WI38 (cell line): ENCODE results near the gene STAT2.

Experiments
- H3K4me3 ChIP-seq: 2 replicates; pipeline ENCODE4 v1.5.1; 2011; ENCODE audit warnings: low read depth, mild to moderate bottlenecking, control low read depth, low read length
- TF ChIP-seq, protein P1 (sequence below): IDR thresholded peaks from 2 replicates; pipeline ENCODE4 v1.5.1; 2012; ENCODE audit warnings: low read depth, mild to moderate bottlenecking, control low read depth, low read length

The STAT2 gene

DNA sequence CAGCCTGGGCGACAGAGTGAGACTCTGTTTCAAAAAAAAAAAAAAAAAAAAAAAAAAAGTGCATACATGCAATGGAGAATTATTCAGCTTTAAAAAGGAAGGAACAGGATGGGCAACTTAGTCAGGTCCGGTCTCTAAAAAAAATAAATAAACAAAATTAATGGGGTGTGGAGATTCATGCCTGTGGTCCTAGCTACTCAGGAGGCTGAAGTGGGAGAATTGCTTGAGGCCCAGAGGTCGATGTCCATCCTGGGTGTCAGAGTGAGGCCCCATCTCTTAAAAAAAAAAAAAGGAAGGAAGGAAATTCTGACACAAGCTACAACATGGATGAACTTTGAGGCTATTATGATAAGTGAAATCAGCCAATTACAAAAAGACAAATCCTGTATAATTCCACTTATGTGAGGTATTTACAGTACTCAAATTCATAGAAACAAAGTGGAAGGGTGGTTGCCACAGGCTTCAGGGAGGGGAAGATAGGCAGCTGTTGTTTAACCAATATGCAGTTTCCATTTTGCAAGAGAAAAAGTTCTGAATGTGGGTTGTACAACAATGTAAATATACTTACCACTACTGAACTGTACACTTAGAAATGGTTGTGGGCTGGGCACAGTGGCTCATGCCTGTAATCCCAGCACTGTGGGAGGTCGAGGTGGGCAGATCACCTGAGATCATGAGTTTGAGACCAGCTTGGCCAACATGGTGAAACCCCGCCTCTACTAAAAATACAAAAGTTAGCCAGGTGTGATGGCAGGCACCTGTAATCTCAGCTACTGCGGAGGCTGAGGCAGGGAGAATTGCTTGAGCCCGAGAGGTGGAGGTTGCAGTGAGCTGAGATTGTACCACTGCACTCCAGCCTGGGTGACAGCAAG, 15.1 kb upstream of the STAT2 start:
- no peak overlapping the region for H3K4me3 ChIP-seq
- TF ChIP-seq, protein P1, sequence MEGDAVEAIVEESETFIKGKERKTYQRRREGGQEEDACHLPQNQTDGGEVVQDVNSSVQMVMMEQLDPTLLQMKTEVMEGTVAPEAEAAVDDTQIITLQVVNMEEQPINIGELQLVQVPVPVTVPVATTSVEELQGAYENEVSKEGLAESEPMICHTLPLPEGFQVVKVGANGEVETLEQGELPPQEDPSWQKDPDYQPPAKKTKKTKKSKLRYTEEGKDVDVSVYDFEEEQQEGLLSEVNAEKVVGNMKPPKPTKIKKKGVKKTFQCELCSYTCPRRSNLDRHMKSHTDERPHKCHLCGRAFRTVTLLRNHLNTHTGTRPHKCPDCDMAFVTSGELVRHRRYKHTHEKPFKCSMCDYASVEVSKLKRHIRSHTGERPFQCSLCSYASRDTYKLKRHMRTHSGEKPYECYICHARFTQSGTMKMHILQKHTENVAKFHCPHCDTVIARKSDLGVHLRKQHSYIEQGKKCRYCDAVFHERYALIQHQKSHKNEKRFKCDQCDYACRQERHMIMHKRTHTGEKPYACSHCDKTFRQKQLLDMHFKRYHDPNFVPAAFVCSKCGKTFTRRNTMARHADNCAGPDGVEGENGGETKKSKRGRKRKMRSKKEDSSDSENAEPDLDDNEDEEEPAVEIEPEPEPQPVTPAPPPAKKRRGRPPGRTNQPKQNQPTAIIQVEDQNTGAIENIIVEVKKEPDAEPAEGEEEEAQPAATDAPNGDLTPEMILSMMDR: no peak

DNA sequence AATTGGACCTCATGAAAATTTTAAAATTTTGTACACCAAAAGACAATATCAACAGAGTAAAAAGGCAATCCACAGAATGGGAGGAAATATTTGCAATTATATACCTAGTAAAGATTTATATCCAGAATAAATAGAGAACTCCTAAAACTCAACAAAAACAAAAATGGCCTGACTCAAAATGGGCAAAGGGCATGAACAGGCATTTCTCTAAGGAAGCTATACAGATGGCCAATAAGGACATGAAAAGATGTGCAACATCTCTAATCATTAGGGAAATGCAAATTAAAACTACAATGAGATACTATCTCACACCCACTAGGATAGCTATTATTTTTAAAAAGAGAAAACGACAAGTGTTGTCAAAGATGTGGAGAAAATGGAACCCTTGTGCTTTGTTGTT, 13.6 kb upstream of the STAT2 start:
- no peak overlapping the region for H3K4me3 ChIP-seq
- TF ChIP-seq, protein P1: no peak

DNA sequence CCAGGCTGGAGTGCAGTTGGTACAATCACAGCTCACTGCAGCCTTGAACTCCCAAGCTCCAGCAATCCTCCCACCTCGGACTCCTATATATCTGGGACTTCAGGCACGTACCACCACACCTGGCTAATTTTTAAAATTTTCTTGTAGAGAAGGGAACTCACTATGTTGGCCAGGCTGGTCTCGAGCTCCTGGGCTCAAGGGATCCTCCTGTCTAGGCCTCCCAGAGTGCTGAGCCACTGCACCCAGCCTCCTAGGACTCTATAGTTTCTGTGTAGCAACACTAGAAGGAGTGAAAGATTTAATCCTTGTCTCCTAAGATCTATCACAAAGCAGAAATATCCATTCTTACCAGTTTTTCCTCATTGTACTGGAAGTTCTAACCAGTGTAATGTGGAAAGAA, 7.0 kb upstream of the STAT2 start:
- H3K4me3 ChIP-seq: no peak overlapping the region
- TF ChIP-seq, protein P1: no peak

DNA sequence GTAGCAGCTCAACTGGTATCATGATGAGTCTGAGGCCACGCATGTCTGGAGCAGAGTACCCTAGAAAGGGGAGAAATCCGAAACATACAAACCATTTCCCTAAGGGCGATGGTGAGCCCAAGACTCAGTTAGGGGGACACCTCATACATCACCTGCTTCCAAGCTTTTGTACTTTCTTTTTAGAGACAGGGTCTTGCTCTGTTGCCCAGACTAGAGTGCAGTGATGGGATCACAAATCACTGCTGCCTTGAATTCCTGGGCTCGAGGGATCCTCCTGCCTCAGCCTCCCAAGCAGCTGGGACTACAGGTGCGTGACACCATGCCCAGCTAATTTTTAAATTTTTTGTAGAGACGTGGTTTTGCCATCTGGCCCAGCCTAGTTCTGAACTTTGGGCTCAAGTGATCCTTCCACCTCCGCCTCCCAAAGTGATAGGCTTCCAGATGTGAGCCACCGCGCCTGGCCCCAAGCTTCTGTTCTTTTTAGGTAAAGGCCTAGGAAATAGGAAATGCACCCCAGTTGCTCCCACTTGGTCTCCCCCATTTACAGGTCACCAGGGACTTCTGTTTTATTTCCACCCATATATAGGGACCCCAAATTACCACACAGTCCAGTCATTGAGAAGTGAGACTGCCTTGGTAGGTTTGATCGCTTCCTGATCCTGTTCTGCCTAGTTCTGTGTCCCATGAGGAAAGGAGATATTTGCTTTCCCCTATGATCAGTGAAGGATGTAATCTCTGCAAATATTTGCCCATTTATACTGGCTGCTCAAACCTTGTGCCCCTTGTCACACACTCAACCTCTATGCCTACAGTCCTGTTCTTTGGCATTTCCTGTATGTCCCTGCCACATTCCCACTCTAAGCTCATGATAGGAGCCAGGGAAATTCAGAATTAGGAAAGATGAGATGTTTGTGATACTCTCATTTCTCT, 2.5 kb upstream of the STAT2 start, which contains the start of gene APOF:
APOF (minus strand) TSS at position 728 of the 930 bp plus-strand sequence; CDS start at position 616, 112 bp downstream.
- TF ChIP-seq, protein P1: no peak
- H3K4me3 ChIP-seq: no peak within 1 kb of the TSS

DNA sequence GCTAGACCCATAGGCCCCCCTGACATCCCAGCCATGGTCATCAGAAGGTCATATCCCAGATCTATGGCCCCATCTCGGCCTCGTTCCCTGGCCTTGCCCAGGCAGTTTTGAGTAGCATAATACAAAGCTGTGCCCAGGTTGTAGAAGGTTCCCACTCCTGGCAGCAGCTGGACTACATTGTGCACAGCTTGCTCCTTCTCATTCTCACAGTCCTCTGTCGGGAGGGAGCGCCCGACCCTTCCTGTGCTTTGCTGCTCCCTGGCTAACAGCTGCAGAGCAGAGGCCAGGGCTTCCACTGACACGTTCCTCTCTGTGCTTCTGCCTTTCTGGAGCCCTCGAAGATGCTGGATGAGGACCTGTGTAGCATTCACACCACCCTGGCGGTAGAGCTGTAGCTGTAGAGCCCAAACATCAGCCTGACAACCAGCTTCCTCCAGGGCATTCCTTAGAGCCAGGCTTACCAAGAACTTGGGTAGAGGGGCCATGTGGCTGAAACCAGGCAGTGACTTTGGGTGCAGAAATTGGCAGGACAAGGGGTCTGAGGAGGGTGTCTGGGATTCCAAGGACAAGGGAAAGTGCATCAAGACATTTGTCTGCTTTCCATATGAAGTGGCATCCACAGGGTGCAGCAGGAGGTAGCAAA, 1.7 kb upstream of the STAT2 start:
- H3K4me3 ChIP-seq: no peak overlapping the region

DNA sequence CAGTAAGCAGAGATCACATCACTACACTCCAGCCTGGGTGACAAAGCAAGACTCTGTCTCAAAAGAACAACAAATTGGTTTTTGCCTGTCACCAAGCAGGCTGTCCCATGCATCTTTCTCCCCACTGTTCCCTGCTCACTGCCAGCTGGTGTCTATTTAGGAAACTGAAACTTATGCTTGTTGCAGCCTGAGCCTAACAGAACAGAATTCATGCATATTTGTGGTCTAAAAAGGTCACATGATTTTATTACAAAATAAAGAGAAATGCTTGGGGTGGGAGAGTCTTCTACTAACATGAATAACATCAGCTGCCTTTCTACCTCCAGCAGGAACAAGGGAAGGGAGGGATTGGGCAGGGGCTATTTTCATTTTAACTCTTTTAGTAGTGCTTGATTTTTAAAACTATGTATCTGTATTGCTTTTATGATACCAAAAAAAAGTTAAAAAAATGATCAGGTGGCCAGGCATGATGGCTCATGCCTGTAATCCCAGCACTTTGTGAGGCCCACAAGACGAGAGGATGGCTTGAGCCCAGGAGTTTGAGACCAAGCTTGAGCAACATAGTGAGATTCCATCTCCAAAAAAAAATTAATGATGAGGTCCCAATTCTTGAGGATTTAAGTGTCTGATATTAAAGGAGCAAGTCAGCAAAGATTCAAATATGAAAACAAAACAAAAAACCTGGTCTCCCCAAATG, 923 bp downstream of the STAT2 start:
- TF ChIP-seq, protein P1: no peak
- H3K4me3 ChIP-seq: peak overlapping the region; percentile 82

More for the DNA sequence above, 1.7 kb upstream of the STAT2 start:
- TF ChIP-seq, protein P1: no peak
